ENCODE data around the gene LIMCH1.

LIMCH1 gene

GRCh38 chr4:41678951-41679350, 141.0 kb downstream of the LIMCH1 start:
- TF ChIP-seq CTCF (IDR thresholded peaks at IDR 0.05; ENCODE audit: low read depth, low read length): no peak
- no peak for DNase-seq (ENCODE audit: low read depth, low spot score)
- H3K4me3 ChIP-seq (ENCODE audit: low read depth, low read length): no peak overlapping the region
- in situ Hi-C loops (cut with HindIII; ENCODE audit: low sequenced_read_pairs): no loop called here

- in situ Hi-C loops (cut with HindIII; ENCODE audit: low sequenced_read_pairs): no loop called here
- no peak for DNase-seq (ENCODE audit: low read depth, low spot score)
- no peak for TF ChIP-seq CTCF (IDR thresholded peaks at IDR 0.05; ENCODE audit: low read depth, low read length)
- H3K4me3 ChIP-seq (ENCODE audit: low read depth, low read length): no peak overlapping the region
Observed at GRCh38 chr4:41679991-41680390, 142.0 kb downstream of the LIMCH1 start.

GRCh38 chr4:41681054-41681453, 143.1 kb downstream of the LIMCH1 start:
- in situ Hi-C loops (cut with HindIII; ENCODE audit: low sequenced_read_pairs): no loop called here
- no peak overlapping the region for H3K4me3 ChIP-seq (ENCODE audit: low read depth, low read length)
- no peak for TF ChIP-seq CTCF (IDR thresholded peaks at IDR 0.05; ENCODE audit: low read depth, low read length)
- DNase-seq (ENCODE audit: low read depth, low spot score): no peak

GRCh38 chr4:41683326-41683725, 145.4 kb downstream of the LIMCH1 start:
- DNase-seq (ENCODE audit: low read depth, low spot score): no peak
- H3K4me3 ChIP-seq (ENCODE audit: low read depth, low read length): no peak overlapping the region
- in situ Hi-C loops (cut with HindIII; ENCODE audit: low sequenced_read_pairs): no loop called here
- no peak for TF ChIP-seq CTCF (IDR thresholded peaks at IDR 0.05; ENCODE audit: low read depth, low read length)

GRCh38 chr4:41686893-41687292, 148.9 kb downstream of the LIMCH1 start:
- in situ Hi-C loops (cut with HindIII; ENCODE audit: low sequenced_read_pairs): no loop called here

GRCh38 chr4:41687971-41688370, 150.0 kb downstream of the LIMCH1 start:
- in situ Hi-C loops (cut with HindIII; ENCODE audit: low sequenced_read_pairs): no loop called here
- DNase-seq (ENCODE audit: low read depth, low spot score): no peak
- no peak for TF ChIP-seq CTCF (IDR thresholded peaks at IDR 0.05; ENCODE audit: low read depth, low read length)
- no peak overlapping the region for H3K4me3 ChIP-seq (ENCODE audit: low read depth, low read length)

More at GRCh38 chr4:41686893-41687292, 148.9 kb downstream of the LIMCH1 start:
- no peak for TF ChIP-seq CTCF (IDR thresholded peaks at IDR 0.05; ENCODE audit: low read depth, low read length)
- no peak for DNase-seq (ENCODE audit: low read depth, low spot score)
- no peak overlapping the region for H3K4me3 ChIP-seq (ENCODE audit: low read depth, low read length)
